GM23338 (cell line): ENCODE data around the gene BNIPL. TPM values are rescaled to one million over a fixed set of nuclear protein-coding genes. Genes with fewer than 3 reads are reported as not detected.

Experiments
- ATAC-seq: fragments of 200-7000 bp; cut with Tn5 transposase; 3 replicates; pipeline ENCODE4 v1.9.1; 2020
- DNase-seq: peaks from one replicate; pipeline ENCODE4 v3.0.0-alpha.2; 2015; ENCODE audit warnings: low spot score
- H2AFZ ChIP-seq: fragments of 200-600 bp; sonication (generic); 2 replicates; pipeline ENCODE4 v1.8.0; 2016; ENCODE audit warnings: antibody characterized with exemption, mild to moderate bottlenecking, moderate library complexity
- H3F3A ChIP-seq: fragments of 200-600 bp; sonication (generic); replicated peaks from 2 replicates; pipeline ENCODE4 v1.8.0; 2017; ENCODE audit warnings: antibody characterized with exemption, mixed run types, low read depth
- H3K27ac ChIP-seq: fragments of 200-600 bp; sonication (generic); 2 replicates; pipeline ENCODE4 v1.6.1; 2016; ENCODE audit warnings: low read depth
- H3K27me3 ChIP-seq: fragments of 200-600 bp; sonication (generic); 2 replicates; pipeline ENCODE4 v1.8.0; 2016; ENCODE audit warnings: mild to moderate bottlenecking, mixed run types, moderate library complexity; ENCODE audit not compliant: insufficient read depth
- H3K36me3 ChIP-seq: fragments of 200-600 bp; sonication (generic); 2 replicates; pipeline ENCODE4 v1.8.0; 2016; ENCODE audit warnings: mild to moderate bottlenecking; ENCODE audit not compliant: insufficient read depth
- H3K4me1 ChIP-seq: fragments of 200-600 bp; sonication (generic); 2 replicates; pipeline ENCODE4 v1.8.0; 2016; ENCODE audit warnings: mild to moderate bottlenecking, moderate library complexity; ENCODE audit not compliant: insufficient read depth
- H3K4me2 ChIP-seq: fragments of 200-600 bp; sonication (generic); 2 replicates; pipeline ENCODE4 v1.7.1; 2017; ENCODE audit warnings: mixed run types
- H3K4me3 ChIP-seq: fragments of 200-600 bp; sonication (generic); 2 replicates; pipeline ENCODE4 v1.6.1; 2016; ENCODE audit warnings: mixed run types
- H3K79me2 ChIP-seq: fragments of 200-600 bp; sonication (generic); replicated peaks from 2 replicates; pipeline ENCODE4 v1.8.0; 2017; ENCODE audit warnings: mild to moderate bottlenecking; ENCODE audit not compliant: insufficient read depth
- H3K9me2 ChIP-seq: fragments of 200-600 bp; sonication (generic); 2 replicates; pipeline ENCODE4 v1.8.0; 2017; ENCODE audit not compliant: insufficient read depth
- H4K20me1 ChIP-seq: fragments of 200-600 bp; sonication (generic); replicated peaks from 2 replicates; pipeline ENCODE4 v1.8.0; 2017; ENCODE audit warnings: mild to moderate bottlenecking; ENCODE audit not compliant: insufficient read depth
- H3K27ac Mint-ChIP-seq: 2 replicates; pipeline ENCODE4 v1.8.0; 2020; ENCODE audit warnings: inconsistent platforms, mild to moderate bottlenecking, moderate library complexity, mixed read lengths
- H3K27me3 Mint-ChIP-seq: 3 replicates; pipeline ENCODE4 v1.8.0; 2022; ENCODE audit warnings: low read depth, mild to moderate bottlenecking, moderate library complexity, mixed read lengths, inconsistent platforms; ENCODE audit not compliant: insufficient read depth, poor library complexity
- H3K36me3 Mint-ChIP-seq: 3 replicates; pipeline ENCODE4 v1.8.0; 2021; ENCODE audit warnings: low read depth, mild to moderate bottlenecking, inconsistent platforms, moderate library complexity, mixed read lengths
- H3K4me1 Mint-ChIP-seq: 3 replicates; pipeline ENCODE4 v1.8.0; 2020; ENCODE audit warnings: mild to moderate bottlenecking, inconsistent platforms, mixed read lengths
- H3K4me3 Mint-ChIP-seq: 3 replicates; pipeline ENCODE4 v1.8.0; 2021; ENCODE audit warnings: moderate library complexity, mild to moderate bottlenecking, inconsistent platforms, mixed read lengths
- H3K9me3 Mint-ChIP-seq: 3 replicates; pipeline ENCODE4 v1.8.0; 2020; ENCODE audit warnings: moderate library complexity, mild to moderate bottlenecking, inconsistent platforms, mixed read lengths
- CREB1 ChIP-seq: fragments of 250-450 bp; sonication (Bioruptor Pico); IDR thresholded peaks from 2 replicates; pipeline ENCODE4 v1.5.0; 2020; ENCODE audit warnings: low read depth, mild to moderate bottlenecking, moderate library complexity
- EZH2phosphoT487 ChIP-seq: fragments of 200-600 bp; sonication (generic); IDR thresholded peaks from one replicate; pipeline ENCODE4 v1.8.1; 2018; ENCODE audit warnings: antibody characterized with exemption; ENCODE audit not compliant: unreplicated experiment
- NANOG ChIP-seq: IDR thresholded peaks from 2 replicates; pipeline ENCODE4 v1.6.1; 2016; ENCODE audit warnings: antibody characterized with exemption, borderline replicate concordance
- POLR2AphosphoS5 ChIP-seq: IDR thresholded peaks from 2 replicates; pipeline ENCODE4 v1.6.1; 2016; ENCODE audit warnings: antibody characterized with exemption, low read depth
- STAT1 ChIP-seq: IDR thresholded peaks from one replicate; pipeline ENCODE4 v1.6.1; 2016; ENCODE audit warnings: antibody characterized with exemption; ENCODE audit not compliant: unreplicated experiment
- polyA plus RNA-seq: library from polyadenylated mRNA; unstranded; fragments of >200 nt; fragmentation: Nextera tagmentation; extraction: Ambion mirVana; gene quantifications from 2 replicates; pipeline ENCODE4 v1.2.1, GENCODE V29; 2016
- total RNA-seq: library from RNA; depleted of rRNA; stranded (reverse); fragments of >200 nt; shearing (Covaris generic); gene quantifications from 2 replicates; pipeline ENCODE4 v1.2.3, GENCODE V29; 2014
- TF ChIP-seq, protein P1 (sequence below): IDR thresholded peaks from 2 replicates; pipeline ENCODE4 v1.6.1; 2016; ENCODE audit warnings: antibody characterized with exemption
- TF ChIP-seq, protein P2 (sequence below): IDR thresholded peaks from one replicate; pipeline ENCODE4 v1.6.1; 2018; ENCODE audit warnings: antibody characterized with exemption; ENCODE audit not compliant: unreplicated experiment
- TF ChIP-seq, protein P3 (sequence below), 2 experiments: fragments of 200-600 bp in 1 of 2; sonication (generic) in 1 of 2; conservative IDR thresholded peaks; 2 replicates each; pipeline versions ENCODE4 v1.5.1 to v1.6.1; 2016 to 2017; ENCODE audit warnings: antibody characterized with exemption in 2 of 2, low read depth in 2 of 2, mild to moderate bottlenecking in 2 of 2, moderate library complexity in 1 of 2

BNIPL gene
- total and polyA plus RNA-seq, 2 experiments from 2014 or later, result 0.91 to 1.2 TPM

DNA sequence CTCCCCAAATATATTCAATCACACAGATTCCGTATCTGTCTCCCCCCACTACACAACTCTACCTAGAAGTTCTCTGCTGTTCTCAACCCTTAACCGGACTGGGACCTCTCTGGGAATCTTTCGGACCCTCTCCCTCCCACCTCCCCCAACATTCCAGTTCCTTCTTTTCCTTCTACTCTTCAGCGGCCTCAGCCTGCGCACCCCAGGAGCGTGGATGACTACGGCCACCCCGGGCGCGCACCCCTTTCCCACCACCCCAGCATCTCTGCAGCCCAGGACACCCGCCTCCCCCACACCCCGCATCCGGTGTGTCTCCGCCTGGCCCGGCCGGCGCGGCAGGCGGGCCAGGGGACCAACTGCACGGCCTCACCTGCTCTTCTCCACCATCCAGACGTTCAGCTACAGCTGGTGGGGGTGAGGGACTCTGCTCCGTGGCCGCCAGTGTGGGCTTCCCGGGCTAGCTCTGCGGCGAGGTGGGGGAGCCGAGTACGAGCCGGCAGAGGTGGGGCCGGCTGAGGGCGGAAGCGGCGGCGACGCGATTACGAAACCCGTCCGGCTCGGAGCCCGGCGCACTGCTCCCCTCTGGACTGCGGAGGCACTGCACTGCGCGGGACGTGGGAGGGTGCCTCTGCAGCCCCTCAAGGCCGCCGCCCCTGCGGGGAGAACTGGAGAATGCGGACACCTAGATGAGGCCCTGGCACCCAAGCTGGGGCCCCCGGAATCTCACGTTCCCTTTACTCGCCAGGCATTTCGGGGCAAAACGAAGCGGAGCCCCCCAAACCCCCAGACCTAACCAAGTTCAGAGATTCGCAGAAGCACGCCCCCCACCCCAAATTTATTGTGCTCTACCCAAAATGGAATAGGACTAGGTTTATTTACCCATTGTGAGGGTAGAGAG is 23.0 kb downstream of the BNIPL start, which contains the start of gene CDC42SE1:
CDC42SE1 (minus strand) TSS at position 514 of the 898 bp plus-strand sequence. CDS start 3,892 bp downstream, outside the sequence.
- peaks cover 29% of the 10 kb centered on the region for H3K4me1 ChIP-seq
- peak within 1 kb of the TSS; percentile 93 for H3K27ac Mint-ChIP-seq
- peaks cover 16% of the 10 kb centered on the region for H3K36me3 ChIP-seq
- H3K36me3 Mint-ChIP-seq, result peaks cover 46% of the 10 kb centered on the region
- H3K4me3 Mint-ChIP-seq, result peak within 1 kb of the TSS; percentile 90
- TF ChIP-seq CREB1 (peak; percentile 22; the same call in 1 of the 2 replicates), STAT1 (no peak), EZH2phosphoT487 (no peak), NANOG (no peak), POLR2AphosphoS5 (peak; percentile 94)
- TF ChIP-seq, protein P1, sequence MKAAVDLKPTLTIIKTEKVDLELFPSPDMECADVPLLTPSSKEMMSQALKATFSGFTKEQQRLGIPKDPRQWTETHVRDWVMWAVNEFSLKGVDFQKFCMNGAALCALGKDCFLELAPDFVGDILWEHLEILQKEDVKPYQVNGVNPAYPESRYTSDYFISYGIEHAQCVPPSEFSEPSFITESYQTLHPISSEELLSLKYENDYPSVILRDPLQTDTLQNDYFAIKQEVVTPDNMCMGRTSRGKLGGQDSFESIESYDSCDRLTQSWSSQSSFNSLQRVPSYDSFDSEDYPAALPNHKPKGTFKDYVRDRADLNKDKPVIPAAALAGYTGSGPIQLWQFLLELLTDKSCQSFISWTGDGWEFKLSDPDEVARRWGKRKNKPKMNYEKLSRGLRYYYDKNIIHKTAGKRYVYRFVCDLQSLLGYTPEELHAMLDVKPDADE, result peak; percentile 39; the same call in 1 of the 2 replicates
- TF ChIP-seq, protein P2, sequence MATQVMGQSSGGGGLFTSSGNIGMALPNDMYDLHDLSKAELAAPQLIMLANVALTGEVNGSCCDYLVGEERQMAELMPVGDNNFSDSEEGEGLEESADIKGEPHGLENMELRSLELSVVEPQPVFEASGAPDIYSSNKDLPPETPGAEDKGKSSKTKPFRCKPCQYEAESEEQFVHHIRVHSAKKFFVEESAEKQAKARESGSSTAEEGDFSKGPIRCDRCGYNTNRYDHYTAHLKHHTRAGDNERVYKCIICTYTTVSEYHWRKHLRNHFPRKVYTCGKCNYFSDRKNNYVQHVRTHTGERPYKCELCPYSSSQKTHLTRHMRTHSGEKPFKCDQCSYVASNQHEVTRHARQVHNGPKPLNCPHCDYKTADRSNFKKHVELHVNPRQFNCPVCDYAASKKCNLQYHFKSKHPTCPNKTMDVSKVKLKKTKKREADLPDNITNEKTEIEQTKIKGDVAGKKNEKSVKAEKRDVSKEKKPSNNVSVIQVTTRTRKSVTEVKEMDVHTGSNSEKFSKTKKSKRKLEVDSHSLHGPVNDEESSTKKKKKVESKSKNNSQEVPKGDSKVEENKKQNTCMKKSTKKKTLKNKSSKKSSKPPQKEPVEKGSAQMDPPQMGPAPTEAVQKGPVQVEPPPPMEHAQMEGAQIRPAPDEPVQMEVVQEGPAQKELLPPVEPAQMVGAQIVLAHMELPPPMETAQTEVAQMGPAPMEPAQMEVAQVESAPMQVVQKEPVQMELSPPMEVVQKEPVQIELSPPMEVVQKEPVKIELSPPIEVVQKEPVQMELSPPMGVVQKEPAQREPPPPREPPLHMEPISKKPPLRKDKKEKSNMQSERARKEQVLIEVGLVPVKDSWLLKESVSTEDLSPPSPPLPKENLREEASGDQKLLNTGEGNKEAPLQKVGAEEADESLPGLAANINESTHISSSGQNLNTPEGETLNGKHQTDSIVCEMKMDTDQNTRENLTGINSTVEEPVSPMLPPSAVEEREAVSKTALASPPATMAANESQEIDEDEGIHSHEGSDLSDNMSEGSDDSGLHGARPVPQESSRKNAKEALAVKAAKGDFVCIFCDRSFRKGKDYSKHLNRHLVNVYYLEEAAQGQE, result no peak
- TF ChIP-seq, protein P3, sequence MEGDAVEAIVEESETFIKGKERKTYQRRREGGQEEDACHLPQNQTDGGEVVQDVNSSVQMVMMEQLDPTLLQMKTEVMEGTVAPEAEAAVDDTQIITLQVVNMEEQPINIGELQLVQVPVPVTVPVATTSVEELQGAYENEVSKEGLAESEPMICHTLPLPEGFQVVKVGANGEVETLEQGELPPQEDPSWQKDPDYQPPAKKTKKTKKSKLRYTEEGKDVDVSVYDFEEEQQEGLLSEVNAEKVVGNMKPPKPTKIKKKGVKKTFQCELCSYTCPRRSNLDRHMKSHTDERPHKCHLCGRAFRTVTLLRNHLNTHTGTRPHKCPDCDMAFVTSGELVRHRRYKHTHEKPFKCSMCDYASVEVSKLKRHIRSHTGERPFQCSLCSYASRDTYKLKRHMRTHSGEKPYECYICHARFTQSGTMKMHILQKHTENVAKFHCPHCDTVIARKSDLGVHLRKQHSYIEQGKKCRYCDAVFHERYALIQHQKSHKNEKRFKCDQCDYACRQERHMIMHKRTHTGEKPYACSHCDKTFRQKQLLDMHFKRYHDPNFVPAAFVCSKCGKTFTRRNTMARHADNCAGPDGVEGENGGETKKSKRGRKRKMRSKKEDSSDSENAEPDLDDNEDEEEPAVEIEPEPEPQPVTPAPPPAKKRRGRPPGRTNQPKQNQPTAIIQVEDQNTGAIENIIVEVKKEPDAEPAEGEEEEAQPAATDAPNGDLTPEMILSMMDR (conservative IDR thresholded peaks at IDR 0.05; ENCODE audit: low read depth in 2 of 2), result peak; percentile 46 to 60
- H3K9me3 Mint-ChIP-seq, result no peaks in the 10 kb centered on the region; the same call in 2 of the 3 replicates
- ATAC-seq (peak; percentile 90), DNase-seq (peak; percentile 93)
- H3K4me1 Mint-ChIP-seq, result peaks cover 43% of the 10 kb centered on the region
- H2AFZ ChIP-seq, result peak within 1 kb of the TSS; percentile 72; the same call in 1 of the 2 replicates
- peaks cover 84% of the 10 kb centered on the region for H3K79me2 ChIP-seq
- H3K27me3 Mint-ChIP-seq, result peaks cover 18% of the 10 kb centered on the region
- no peaks in the 10 kb centered on the region for H3K27me3 ChIP-seq
- peak within 1 kb of the TSS; percentile 87 for H3K4me2 ChIP-seq
- H3F3A ChIP-seq, result peaks cover 20% of the 10 kb centered on the region; the same call in 1 of the 2 replicates
- H4K20me1 ChIP-seq, result peaks cover 25% of the 10 kb centered on the region
- peak within 1 kb of the TSS; percentile 72 for H3K4me3 ChIP-seq
- peak within 1 kb of the TSS; percentile 86 for H3K27ac ChIP-seq
- H3K9me2 ChIP-seq, result no peaks in the 10 kb centered on the region
